ENCODE results near the gene XYLT1. TPM values are rescaled to one million over a fixed set of nuclear protein-coding genes. Genes with fewer than 3 reads are reported as not detected.

The XYLT1 gene
- total RNA-seq, 1 experiment from 2014 or later = 14.5 TPM

DNA sequence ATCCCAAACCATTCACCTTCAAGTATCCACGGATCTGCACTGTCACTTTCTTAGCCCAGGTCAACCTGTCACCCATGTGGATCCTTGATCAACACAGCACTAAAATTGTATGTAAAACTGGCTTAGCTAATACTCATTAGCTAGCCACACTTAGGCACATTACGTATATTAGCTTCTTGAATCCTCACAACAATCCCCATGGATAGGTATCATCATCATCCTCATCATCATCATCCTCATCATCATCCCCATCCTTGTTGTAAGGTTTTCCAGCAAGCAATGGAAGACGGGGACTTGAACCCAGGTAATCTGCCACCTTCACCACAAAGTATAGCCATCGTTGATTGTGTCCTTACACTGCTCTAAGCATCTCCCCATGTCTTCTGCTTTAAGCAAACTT lies 184.3 kb downstream of the XYLT1 start:
- Histone ChIP-seq H4K20me1 (ENCODE audit: control insufficient read depth, insufficient read depth, insufficient read length) (no peaks in the 10 kb centered on the region), H2BK120ac (ENCODE audit: low read depth, low read length, poor library complexity, severe bottlenecking) (no peak overlapping the region), H3K18ac (ENCODE audit: insufficient read length, low read depth, low read length) (no peak overlapping the region), H3K27me3 (ENCODE audit: insufficient read depth, low read length) (no peaks in the 10 kb centered on the region), H4K5ac (ENCODE audit: insufficient read length, low read depth, low read length) (no peak overlapping the region), H3K9ac (ENCODE audit: extremely low read depth, insufficient read length, low read length) (no peak overlapping the region), H3K9me3 (ENCODE audit: control insufficient read depth, low read depth, low read length) (no peaks in the 10 kb centered on the region), H3K4me1 (ENCODE audit: insufficient read depth, low read length) (no peaks in the 10 kb centered on the region), H3T11ph (ENCODE audit: low read length) (no peak overlapping the region), H2AK5ac (ENCODE audit: insufficient read length, low read length) (no peak overlapping the region), H2BK5ac (ENCODE audit: insufficient read length, low read length) (no peak overlapping the region), H2BK15ac (ENCODE audit: low read depth, low read length) (no peak overlapping the region), H4K8ac (replicated peaks; ENCODE audit: insufficient read length, low read depth, low read length) (no peak overlapping the region), H3K27ac (ENCODE audit: insufficient read length, low read depth, low read length) (no peak overlapping the region), H4K91ac (ENCODE audit: insufficient read length, low read depth, low read length) (no peak overlapping the region), H3K23ac (ENCODE audit: insufficient read length, low read depth, low read length) (no peak overlapping the region), H3K4me2 (ENCODE audit: insufficient read depth, insufficient read length, low read length) (no peak overlapping the region), H2AFZ (ENCODE audit: low read length) (no peak overlapping the region), H3K4ac (ENCODE audit: low read depth, low read length) (no peak overlapping the region), H2BK12ac (ENCODE audit: insufficient read length, low read depth, low read length) (no peak overlapping the region), H3K56ac (ENCODE audit: insufficient read length, low read depth, low read length) (no peak overlapping the region), H3K79me1 (ENCODE audit: insufficient read depth, low read depth, low read length, poor library complexity, severe bottlenecking) (no peaks in the 10 kb centered on the region), H3K14ac (ENCODE audit: insufficient read depth, low read length) (no peak overlapping the region), H2BK20ac (ENCODE audit: low read depth, low read length, poor library complexity, severe bottlenecking) (no peak overlapping the region), H3K23me2 (ENCODE audit: insufficient read length, low read depth, low read length, poor library complexity, severe bottlenecking) (no peaks in the 10 kb centered on the region), H3K79me2 (ENCODE audit: insufficient read depth, low read length) (no peaks in the 10 kb centered on the region)
- H3K36me3 Mint-ChIP-seq (ENCODE audit: insufficient read depth in 1 of 3, low read depth in 3 of 3) = no peaks in the 10 kb centered on the region
- no CpG with 5 or more reads among the region's 4 CpGs for WGBS (ENCODE audit: extremely low coverage, insufficient read length, low lambda C conversion rate)
- H3K9me3 Mint-ChIP-seq = no peaks in the 10 kb centered on the region
- TF ChIP-seq, protein P1, sequence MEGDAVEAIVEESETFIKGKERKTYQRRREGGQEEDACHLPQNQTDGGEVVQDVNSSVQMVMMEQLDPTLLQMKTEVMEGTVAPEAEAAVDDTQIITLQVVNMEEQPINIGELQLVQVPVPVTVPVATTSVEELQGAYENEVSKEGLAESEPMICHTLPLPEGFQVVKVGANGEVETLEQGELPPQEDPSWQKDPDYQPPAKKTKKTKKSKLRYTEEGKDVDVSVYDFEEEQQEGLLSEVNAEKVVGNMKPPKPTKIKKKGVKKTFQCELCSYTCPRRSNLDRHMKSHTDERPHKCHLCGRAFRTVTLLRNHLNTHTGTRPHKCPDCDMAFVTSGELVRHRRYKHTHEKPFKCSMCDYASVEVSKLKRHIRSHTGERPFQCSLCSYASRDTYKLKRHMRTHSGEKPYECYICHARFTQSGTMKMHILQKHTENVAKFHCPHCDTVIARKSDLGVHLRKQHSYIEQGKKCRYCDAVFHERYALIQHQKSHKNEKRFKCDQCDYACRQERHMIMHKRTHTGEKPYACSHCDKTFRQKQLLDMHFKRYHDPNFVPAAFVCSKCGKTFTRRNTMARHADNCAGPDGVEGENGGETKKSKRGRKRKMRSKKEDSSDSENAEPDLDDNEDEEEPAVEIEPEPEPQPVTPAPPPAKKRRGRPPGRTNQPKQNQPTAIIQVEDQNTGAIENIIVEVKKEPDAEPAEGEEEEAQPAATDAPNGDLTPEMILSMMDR (conservative IDR thresholded peaks at IDR 0.05) = no peak
- H3K4me1 Mint-ChIP-seq = peaks cover 17 to 23% of the 10 kb centered on the region in 2 experiments
- no peak for DNase-seq
- no peak overlapping the region for H3K4me3 Mint-ChIP-seq
- peak overlapping the region in 1 of 3 experiments; percentile 38; a peak in 1 of 7 replicates for H3K27ac Mint-ChIP-seq
- H3K27me3 Mint-ChIP-seq (ENCODE audit: low read depth) = no peaks in the 10 kb centered on the region

Measured in H9 (cell line).